Stimulated activated CD4-positive, alpha-beta T cell treated with anti-CD3 and anti-CD28 coated beads, Interleukin-2, amount 100 ng/mL, for 48 hours (primary cell): ENCODE results near the gene CAB39.

ENCODE experiments used
- DNase-seq, 2 donors: peaks; one replicate each; pipeline ENCODE4 v3.0.0-alpha.2; 2020

Gene CAB39

GRCh38 chr2:230823264-230823964, 110.8 kb downstream of the CAB39 start:
- DNase-seq: no peak

GRCh38 chr2:230824406-230824978, 111.8 kb downstream of the CAB39 start:
- peak; percentile 44 to 46 for DNase-seq

DNA sequence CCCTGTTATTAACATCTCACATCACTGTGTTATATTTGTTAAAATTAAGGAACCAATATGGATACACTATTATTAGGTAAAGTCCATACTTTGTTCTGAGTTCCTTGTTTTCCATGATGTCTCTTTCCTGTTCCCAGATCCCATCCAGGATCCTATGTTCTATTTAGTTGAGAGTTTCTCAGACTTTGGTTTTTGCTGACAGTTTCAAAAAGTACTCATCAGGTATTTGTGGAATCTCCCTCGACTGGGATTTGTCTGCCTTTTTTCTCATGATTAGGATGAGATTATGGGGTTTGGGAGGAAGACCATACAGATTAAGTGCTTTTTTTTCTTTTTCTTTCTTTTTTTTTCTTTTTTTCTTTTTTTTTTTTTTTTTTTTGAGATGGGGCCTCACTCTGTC, 112.7 kb downstream of the CAB39 start:
- DNase-seq: no peak

DNA sequence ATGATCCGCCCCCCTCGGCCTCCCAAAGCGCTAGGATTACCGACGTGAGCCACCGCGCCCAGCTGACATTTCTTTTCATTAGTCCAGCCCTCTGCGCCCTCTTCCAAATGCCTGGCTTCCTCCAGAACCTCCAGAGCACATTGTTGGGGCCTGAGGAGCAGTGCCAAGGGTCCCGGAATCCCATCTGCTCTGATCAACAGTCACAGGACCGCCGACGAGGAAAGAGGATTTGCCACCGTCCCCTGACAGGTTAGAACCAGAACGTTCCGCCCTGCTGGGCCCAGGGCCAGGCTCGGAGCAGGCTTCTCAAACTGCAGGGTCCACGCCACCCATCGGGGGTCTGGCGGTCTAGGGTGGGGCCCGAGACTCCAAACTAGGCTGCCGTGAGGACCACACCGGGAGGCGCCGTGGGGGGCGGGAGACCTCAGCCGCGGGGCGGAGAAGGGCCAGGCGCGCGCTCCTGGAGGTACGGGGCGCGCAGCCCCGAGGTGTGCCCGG, 115.2 kb downstream of the CAB39 start:
- no peak for DNase-seq

- DNase-seq: no peak
These were observed 115.8 kb downstream of the CAB39 start for GRCh38 chr2:230828272-230828961.

DNA sequence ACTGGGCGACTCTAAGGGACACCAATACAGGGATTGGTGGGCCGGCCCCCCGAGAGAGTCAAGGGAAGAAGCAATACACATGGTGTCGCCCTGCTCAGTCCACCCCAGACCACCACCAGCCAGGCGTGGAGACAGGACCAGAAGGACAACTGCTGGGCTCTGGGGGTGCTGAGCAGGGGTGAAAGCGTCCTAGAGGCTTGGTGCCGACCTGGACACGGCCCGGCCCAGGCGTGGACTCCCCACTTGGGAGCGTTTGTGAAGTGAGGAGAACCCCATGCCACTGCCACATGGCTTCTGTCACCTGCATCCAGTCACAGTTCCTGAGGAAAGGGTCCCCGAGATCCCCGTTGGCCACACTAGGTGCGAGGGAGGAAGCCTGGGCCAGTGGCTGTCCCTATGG, 116.7 kb downstream of the CAB39 start:
- DNase-seq: no peak

DNA sequence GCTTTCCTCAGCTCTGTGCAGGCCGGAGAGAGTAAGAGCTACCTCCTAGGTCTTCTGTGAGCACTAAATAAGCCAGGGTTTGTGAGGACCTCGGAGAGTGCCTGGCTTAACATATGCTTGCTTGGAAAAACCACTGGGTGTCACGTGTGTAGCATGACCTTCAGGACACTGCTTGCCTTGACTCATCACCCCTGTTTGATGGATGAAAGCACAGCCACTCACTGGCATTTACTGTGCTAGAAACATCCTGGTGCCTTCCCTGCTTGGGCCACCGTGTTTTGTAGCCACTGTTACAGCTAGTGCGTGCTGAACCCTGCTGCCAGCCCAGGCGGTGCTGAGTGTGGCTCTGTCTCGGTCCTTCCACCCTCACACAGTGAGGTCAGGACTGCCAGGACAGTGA, 117.3 kb downstream of the CAB39 start:
- no peak for DNase-seq

DNA sequence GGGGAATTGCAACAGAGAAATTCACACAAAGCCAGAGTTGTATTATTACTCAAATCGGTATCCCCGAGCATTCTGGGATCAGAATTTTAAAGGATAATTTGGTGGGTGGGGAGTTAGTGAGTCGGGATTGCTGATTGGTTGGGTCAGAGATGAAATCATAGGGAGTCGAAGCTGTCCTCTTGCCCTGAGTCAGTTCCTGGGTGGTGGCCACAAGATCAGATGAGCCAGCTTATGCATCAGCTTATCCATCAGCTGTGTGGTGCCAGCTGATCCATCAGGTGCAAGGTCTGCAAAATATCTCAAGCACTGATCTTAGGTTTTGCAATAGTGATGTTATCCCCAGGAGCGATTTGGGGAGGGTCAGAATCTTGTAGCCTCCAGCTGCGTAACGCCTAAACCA, 117.8 kb downstream of the CAB39 start:
- DNase-seq: no peak

GRCh38 chr2:230840301-230840700, 127.7 kb downstream of the CAB39 start:
- no peak for DNase-seq

DNA sequence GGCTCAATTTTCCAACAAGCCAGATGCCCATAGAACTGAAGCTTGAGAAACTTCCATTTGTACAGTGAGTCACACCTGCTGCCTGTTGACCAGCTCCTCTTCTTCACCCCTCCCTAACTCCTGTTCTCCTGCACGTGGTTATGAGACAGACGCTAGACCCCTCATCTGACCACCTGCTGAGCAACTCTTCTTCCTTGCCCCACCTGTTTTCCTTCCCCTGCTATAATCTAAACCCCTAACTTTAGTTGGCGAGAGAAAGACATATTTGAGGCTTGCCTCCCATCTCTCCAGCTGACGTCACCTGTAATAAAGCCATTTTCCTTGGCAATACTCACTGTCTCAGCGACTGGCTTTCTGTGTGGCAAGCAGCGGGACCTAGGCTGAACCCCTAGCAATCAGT, 129.8 kb downstream of the CAB39 start:
- no peak for DNase-seq

DNA sequence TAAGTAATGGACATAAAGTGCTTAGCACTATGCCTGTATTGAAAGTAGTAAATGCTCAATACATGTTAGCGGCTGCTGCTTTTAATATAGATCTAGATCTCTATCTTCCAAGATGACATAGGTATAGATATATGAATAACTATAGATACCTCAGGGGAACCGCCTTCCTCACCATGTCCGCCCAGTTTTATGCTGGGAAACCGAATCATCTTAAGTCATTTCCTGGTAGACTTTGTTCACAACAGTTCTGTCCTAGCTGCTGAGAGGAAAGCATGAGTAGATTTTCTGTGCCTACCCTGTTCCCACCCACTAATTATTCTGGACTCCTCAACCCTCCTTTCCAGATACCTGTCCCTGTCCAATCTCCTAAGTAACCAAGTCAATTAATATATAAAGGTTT, 130.5 kb downstream of the CAB39 start:
- DNase-seq: no peak

DNA sequence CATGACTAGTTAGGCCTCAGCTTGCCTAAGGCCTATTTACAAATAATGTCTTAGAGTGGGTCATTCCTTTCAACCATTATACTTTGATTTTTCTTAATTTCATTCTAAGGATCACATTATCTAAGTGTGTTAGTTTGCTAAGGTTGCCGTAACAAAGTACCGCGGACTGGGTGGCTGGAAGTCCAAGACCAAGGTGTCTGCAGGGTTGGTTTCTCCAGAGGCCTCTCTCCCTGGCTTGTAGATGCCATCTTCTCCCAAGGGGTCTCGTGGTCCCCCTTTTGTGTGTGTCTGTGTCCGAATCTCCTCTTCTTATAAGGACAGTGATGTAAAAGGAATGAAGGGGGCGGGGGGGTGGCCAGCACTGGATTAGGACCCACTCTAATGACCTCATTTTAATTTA, 133.7 kb downstream of the CAB39 start:
- no peak for DNase-seq

- DNase-seq: peak; percentile 95 to 98
These were observed 135.3 kb downstream of the CAB39 start for GRCh38 chr2:230847883-230848388.

- DNase-seq: peak; percentile 82 to 84
These were observed 137.2 kb downstream of the CAB39 start for GRCh38 chr2:230849633-230850357.

GRCh38 chr2:230850358-230850658, 137.7 kb downstream of the CAB39 start:
- DNase-seq: no peak

- DNase-seq: no peak
These were observed 139.5 kb downstream of the CAB39 start for GRCh38 chr2:230852113-230852512.

DNA sequence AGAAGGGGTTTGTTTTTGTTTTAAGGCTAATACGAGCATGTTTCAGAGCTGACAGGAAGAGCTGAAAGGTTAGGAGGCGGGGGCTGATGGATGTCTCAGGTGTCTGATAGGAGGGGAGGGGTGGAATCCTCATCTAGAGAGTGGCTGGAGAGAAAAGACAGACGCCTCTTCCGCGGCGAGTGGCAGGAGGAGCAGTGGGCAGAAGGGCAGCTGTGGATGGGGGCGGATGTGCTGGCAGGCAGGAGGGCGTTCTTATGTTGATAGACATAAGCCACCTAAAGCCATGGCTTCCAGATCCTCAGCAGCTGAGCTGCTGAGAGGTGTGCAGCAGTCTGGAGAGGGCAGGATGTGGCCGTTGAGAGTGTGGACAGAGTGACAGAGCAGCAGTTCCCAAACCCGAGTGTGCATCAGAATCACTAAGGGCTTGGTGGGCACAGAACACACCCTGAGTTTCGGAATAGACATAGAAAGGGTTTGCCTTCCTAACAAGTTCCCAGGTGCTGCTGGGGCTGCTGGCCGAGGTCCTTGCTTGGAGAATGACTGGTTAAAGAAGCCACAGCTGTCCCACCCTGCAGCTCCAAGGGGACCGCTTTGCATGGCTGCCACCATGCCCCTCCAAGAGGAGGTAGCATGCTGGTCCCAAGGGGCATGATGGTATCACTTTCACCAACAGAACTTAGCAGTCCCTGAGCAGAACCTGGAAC, 149.1 kb downstream of the CAB39 start:
- DNase-seq: no peak

- no peak for DNase-seq
These were observed 149.7 kb downstream of the CAB39 start for GRCh38 chr2:230862292-230862691.

DNA sequence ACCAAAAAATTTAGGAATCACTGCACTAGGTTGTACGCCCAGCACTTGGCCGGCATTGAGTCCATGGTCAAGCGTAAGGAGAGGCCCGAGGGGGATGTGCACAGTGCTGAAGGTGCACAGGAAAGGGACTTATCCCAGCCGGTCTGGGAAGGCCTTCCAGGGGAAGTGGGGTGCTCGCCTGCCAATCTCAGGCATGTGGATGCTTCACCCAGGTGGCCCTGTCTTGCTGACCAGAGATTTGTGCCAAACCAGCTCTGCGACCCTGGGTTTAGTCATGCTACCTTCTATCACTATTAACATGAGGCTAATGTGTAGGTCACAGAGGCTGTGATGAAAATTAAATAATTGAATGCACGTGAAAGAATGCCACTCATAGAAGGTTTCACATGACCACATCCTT, 150.4 kb downstream of the CAB39 start:
- no peak for DNase-seq

GRCh38 chr2:230863442-230864121, 150.9 kb downstream of the CAB39 start:
- no peak for DNase-seq

DNA sequence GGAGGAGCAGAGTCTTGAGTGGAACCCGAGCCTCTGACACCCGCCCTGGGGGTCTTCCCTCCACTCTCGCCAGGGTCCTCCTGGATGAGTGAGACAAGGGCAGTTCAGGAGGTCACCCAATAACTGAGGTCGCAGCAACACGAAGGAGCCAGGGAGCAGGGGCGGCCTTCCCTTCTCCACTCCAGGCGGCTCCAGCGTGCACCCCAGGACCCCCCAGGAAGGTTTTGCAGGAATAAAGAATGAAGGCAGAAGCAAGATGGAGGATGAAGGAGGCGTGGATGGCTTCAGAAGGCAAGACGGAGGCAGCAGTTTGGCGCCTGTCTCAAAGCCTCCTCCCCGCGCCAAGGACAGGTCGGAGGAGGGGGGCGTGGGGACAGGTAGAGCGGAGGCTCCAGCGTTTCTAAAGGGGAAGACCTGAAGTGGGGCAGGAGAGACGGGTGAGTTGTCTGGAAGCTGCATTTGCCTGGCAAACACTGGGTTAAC, 151.5 kb downstream of the CAB39 start:
- no peak for DNase-seq
